H9 (cell line): Measurements from ENCODE around the gene MRPS14. TPM values are rescaled to one million over a fixed set of nuclear protein-coding genes. Genes with fewer than 3 reads are reported as not detected.

Source experiments
- DNase-seq: peaks from one replicate; pipeline ENCODE4 v3.0.0-alpha.2; 2017
- H2AFZ ChIP-seq: one replicate; pipeline ENCODE4 v1.6.1; 2013; ENCODE audit warnings: mild to moderate bottlenecking, low read length, control low read depth, moderate library complexity
- H2AK5ac ChIP-seq: 2 replicates; pipeline ENCODE4 v1.6.1; 2013; ENCODE audit warnings: low read length, control low read depth, mixed read lengths; ENCODE audit not compliant: insufficient read length
- H2BK120ac ChIP-seq: one replicate; pipeline ENCODE4 v1.6.1; 2013; ENCODE audit warnings: low read depth, mild to moderate bottlenecking, low read length, control low read depth, inconsistent platforms; ENCODE audit not compliant: poor library complexity, severe bottlenecking
- H2BK12ac ChIP-seq: 2 replicates; pipeline ENCODE4 v1.6.1; 2013; ENCODE audit warnings: low read length, control low read depth, mixed read lengths, low read depth; ENCODE audit not compliant: insufficient read length
- H2BK15ac ChIP-seq: 2 replicates; pipeline ENCODE4 v1.6.1; 2013; ENCODE audit warnings: low read depth, low read length, control low read depth
- H2BK20ac ChIP-seq: one replicate; pipeline ENCODE4 v1.6.1; 2013; ENCODE audit warnings: low read depth, mild to moderate bottlenecking, low read length, control low read depth, inconsistent platforms; ENCODE audit not compliant: poor library complexity, severe bottlenecking
- H2BK5ac ChIP-seq: 2 replicates; pipeline ENCODE4 v1.6.1; 2013; ENCODE audit warnings: low read length, control low read depth, mixed read lengths; ENCODE audit not compliant: insufficient read length
- H3K14ac ChIP-seq: 2 replicates; pipeline ENCODE4 v1.6.1; 2013; ENCODE audit warnings: low read length, control low read depth; ENCODE audit not compliant: insufficient read depth
- H3K18ac ChIP-seq: 2 replicates; pipeline ENCODE4 v1.6.1; 2013; ENCODE audit warnings: low read depth, mild to moderate bottlenecking, mixed read lengths, low read length, control low read depth; ENCODE audit not compliant: insufficient read length
- H3K23ac ChIP-seq: 2 replicates; pipeline ENCODE4 v1.6.1; 2013; ENCODE audit warnings: low read length, control low read depth, mixed read lengths, low read depth; ENCODE audit not compliant: insufficient read length
- H3K23me2 ChIP-seq: 2 replicates; pipeline ENCODE4 v1.6.1; 2013; ENCODE audit warnings: low read depth, mild to moderate bottlenecking, mixed read lengths, low read length, control low read depth; ENCODE audit not compliant: insufficient read length, poor library complexity, severe bottlenecking
- H3K27ac ChIP-seq: 2 replicates; pipeline ENCODE4 v1.5.1; 2013; ENCODE audit warnings: low read length, control low read depth, mixed read lengths, low read depth; ENCODE audit not compliant: insufficient read length
- H3K27me3 ChIP-seq: 2 replicates; pipeline ENCODE4 v1.6.1; 2013; ENCODE audit warnings: low read length, control low read depth, inconsistent platforms; ENCODE audit not compliant: insufficient read depth
- H3K4ac ChIP-seq: 2 replicates; pipeline ENCODE4 v1.6.1; 2013; ENCODE audit warnings: low read depth, mild to moderate bottlenecking, control low read depth, inconsistent platforms, low read length, moderate library complexity
- H3K4me1 ChIP-seq: 2 replicates; pipeline ENCODE4 v1.6.1; 2013; ENCODE audit warnings: low read length, control low read depth, inconsistent platforms; ENCODE audit not compliant: insufficient read depth
- H3K4me2 ChIP-seq: 2 replicates; pipeline ENCODE4 v1.6.1; 2013; ENCODE audit warnings: low read length, control low read depth, mixed read lengths; ENCODE audit not compliant: insufficient read length, insufficient read depth
- H3K56ac ChIP-seq: 2 replicates; pipeline ENCODE4 v1.6.1; 2013; ENCODE audit warnings: low read depth, mild to moderate bottlenecking, mixed read lengths, low read length, control low read depth; ENCODE audit not compliant: insufficient read length
- H3K79me1 ChIP-seq: 2 replicates; pipeline ENCODE4 v1.6.1; 2013; ENCODE audit warnings: low read depth, mild to moderate bottlenecking, moderate library complexity, low read length, control low read depth, inconsistent platforms; ENCODE audit not compliant: insufficient read depth, poor library complexity, severe bottlenecking
- H3K79me2 ChIP-seq: 2 replicates; pipeline ENCODE4 v1.6.1; 2013; ENCODE audit warnings: low read length, control low read depth, inconsistent platforms; ENCODE audit not compliant: insufficient read depth
- H3K9ac ChIP-seq: 2 replicates; pipeline ENCODE4 v1.6.1; 2013; ENCODE audit warnings: low read length, control low read depth, mixed read lengths; ENCODE audit not compliant: insufficient read length; ENCODE audit errors: extremely low read depth
- H3K9me3 ChIP-seq: one replicate; pipeline ENCODE4 v1.6.1; 2013; ENCODE audit warnings: low read depth, low read length, inconsistent platforms; ENCODE audit not compliant: control insufficient read depth
- H3T11ph ChIP-seq: one replicate; pipeline ENCODE4 v1.6.1; 2013; ENCODE audit warnings: mild to moderate bottlenecking, low read length, control low read depth, inconsistent platforms
- H4K20me1 ChIP-seq: one replicate; pipeline ENCODE4 v1.6.1; 2013; ENCODE audit not compliant: control insufficient read depth, insufficient read length, insufficient read depth
- H4K5ac ChIP-seq: 2 replicates; pipeline ENCODE4 v1.6.1; 2013; ENCODE audit warnings: low read depth, mild to moderate bottlenecking, mixed read lengths, low read length, control low read depth; ENCODE audit not compliant: insufficient read length
- H4K8ac ChIP-seq: replicated peaks from 2 replicates; pipeline ENCODE4 v1.6.1; 2013; ENCODE audit warnings: low read length, control low read depth, mixed read lengths, low read depth; ENCODE audit not compliant: insufficient read length
- H4K91ac ChIP-seq: 2 replicates; pipeline ENCODE4 v1.6.1; 2013; ENCODE audit warnings: low read depth, mild to moderate bottlenecking, moderate library complexity, mixed read lengths, low read length, control low read depth; ENCODE audit not compliant: insufficient read length
- H3K27ac Mint-ChIP-seq, 3 experiments: 2 replicates in 2 of 3; 3 replicates in 1 of 3; pipeline ENCODE4 v1.8.0; 2020 to 2021; ENCODE audit warnings: mixed read lengths in 3 of 3, mild to moderate bottlenecking in 1 of 3, moderate library complexity in 1 of 3
- H3K27me3 Mint-ChIP-seq: 2 replicates; pipeline ENCODE4 v1.8.0; 2021; ENCODE audit warnings: low read depth, mild to moderate bottlenecking, moderate library complexity, mixed read lengths
- H3K36me3 Mint-ChIP-seq, 3 experiments: 2 replicates in 2 of 3; 3 replicates in 1 of 3; pipeline ENCODE4 v1.8.0; 2020 to 2021; ENCODE audit warnings: low read depth in 3 of 3, mixed read lengths in 3 of 3; ENCODE audit not compliant: insufficient read depth in 1 of 3
- H3K4me1 Mint-ChIP-seq, 2 experiments: 2 replicates each; pipeline ENCODE4 v1.8.0; 2020; ENCODE audit warnings: mixed read lengths in 2 of 2
- H3K4me3 Mint-ChIP-seq, 2 experiments: 2 replicates in 1 of 2; 3 replicates in 1 of 2; pipeline ENCODE4 v1.8.0; 2020 to 2021; ENCODE audit warnings: mild to moderate bottlenecking in 2 of 2, mixed read lengths in 2 of 2, moderate library complexity in 1 of 2
- H3K9me3 Mint-ChIP-seq, 2 experiments: 2 replicates in 1 of 2; 3 replicates in 1 of 2; pipeline ENCODE4 v1.8.0; 2020; ENCODE audit warnings: mild to moderate bottlenecking in 2 of 2, mixed read lengths in 2 of 2, moderate library complexity in 1 of 2
- CTCF ChIP-seq: fragments of 200-600 bp; sonication (generic); conservative IDR thresholded peaks from 3 replicates; pipeline ENCODE4 v1.8.0; 2021; ENCODE audit warnings: antibody characterized with exemption, mild to moderate bottlenecking
- WGBS: extraction: QIAGEN DNeasy Blood & Tissue Kit; methylation state at CpG from one replicate; pipeline ENCODE4 v1.1.7; 2013; ENCODE audit warnings: missing lambda C conversion rate, low lambda C conversion rate, mixed read lengths; ENCODE audit not compliant: insufficient read length; ENCODE audit errors: extremely low coverage; 5-methylcytosine and 5-hydroxymethylcytosine counted together
- total RNA-seq: library from RNA; stranded (reverse); gene quantifications from 2 replicates; pipeline ENCODE4 v1.2.1, GENCODE V29; 2021

MRPS14 gene
- total RNA-seq, 1 experiment from 2014 or later = 30.6 TPM

GRCh38 chr1:175037416-175037815 is 14.2 kb upstream of the MRPS14 start:
- no peaks in the 10 kb centered on the region for H4K20me1 ChIP-seq
- no peak overlapping the region for H3K56ac ChIP-seq
- no peaks in the 10 kb centered on the region for H3K9me3 ChIP-seq
- no peak overlapping the region for H2BK20ac ChIP-seq
- H3K9me3 Mint-ChIP-seq = no peaks in the 10 kb centered on the region
- H3K4me2 ChIP-seq = no peak overlapping the region
- no peak overlapping the region for H3K23ac ChIP-seq
- H3K79me2 ChIP-seq = no peaks in the 10 kb centered on the region
- peaks cover 17 to 21% of the 10 kb centered on the region in 2 experiments for H3K4me1 Mint-ChIP-seq
- no peak for DNase-seq
- H3K18ac ChIP-seq = no peak overlapping the region
- H2BK120ac ChIP-seq = no peak overlapping the region
- no peak overlapping the region for H3K14ac ChIP-seq
- H3K4me3 Mint-ChIP-seq = no peak overlapping the region
- H2BK12ac ChIP-seq = no peak overlapping the region
- H3K27ac Mint-ChIP-seq = no peak overlapping the region
- H3K27me3 Mint-ChIP-seq = no peaks in the 10 kb centered on the region
- no peaks in the 10 kb centered on the region for H3K23me2 ChIP-seq
- H3K4me1 ChIP-seq = peaks cover 5% of the 10 kb centered on the region; the same call in 1 of the 2 replicates
- no peak overlapping the region for H2AK5ac ChIP-seq
- H3K27ac ChIP-seq = no peak overlapping the region
- H3T11ph ChIP-seq = no peak overlapping the region
- no peaks in the 10 kb centered on the region for H3K79me1 ChIP-seq
- no peak overlapping the region for H3K9ac ChIP-seq
- no peak overlapping the region for H4K8ac ChIP-seq
- H4K5ac ChIP-seq = no peak overlapping the region
- no peak overlapping the region for H3K4ac ChIP-seq
- H3K36me3 Mint-ChIP-seq = no peaks in the 10 kb centered on the region
- no peak overlapping the region for H2BK15ac ChIP-seq
- H3K27me3 ChIP-seq = no peaks in the 10 kb centered on the region
- no peak overlapping the region for H2BK5ac ChIP-seq
- no peak overlapping the region for H2AFZ ChIP-seq
- no peak overlapping the region for H4K91ac ChIP-seq
- TF ChIP-seq CTCF = no peak
- no CpG with 5 or more reads among the region's 7 CpGs for WGBS
